Trophoblast cell (in vitro differentiated cells and primary cell): ENCODE measurements around the gene PACSIN3.

Source experiments
- DNase-seq, 2 donors: peaks; one replicate each; pipeline ENCODE4 v3.0.0-alpha.2; 2016
- H2AFZ ChIP-seq: 2 replicates; pipeline ENCODE4 v1.6.1; 2013; ENCODE audit warnings: low read length, moderate library complexity, mild to moderate bottlenecking; ENCODE audit not compliant: insufficient read depth, poor library complexity
- H2AK5ac ChIP-seq: 2 replicates; pipeline ENCODE4 v1.6.1; 2013; ENCODE audit warnings: mild to moderate bottlenecking, low read length
- H2BK120ac ChIP-seq: 2 replicates; pipeline ENCODE4 v1.6.1; 2013; ENCODE audit warnings: low read length, mild to moderate bottlenecking, moderate library complexity; ENCODE audit not compliant: insufficient read depth, poor library complexity
- H2BK12ac ChIP-seq: 2 replicates; pipeline ENCODE4 v1.6.1; 2013; ENCODE audit warnings: mild to moderate bottlenecking, low read length, moderate library complexity
- H2BK5ac ChIP-seq: 2 replicates; pipeline ENCODE4 v1.6.1; 2013; ENCODE audit warnings: low read length, low read depth, moderate library complexity, mild to moderate bottlenecking; ENCODE audit not compliant: poor library complexity
- H3K14ac ChIP-seq: 2 replicates; pipeline ENCODE4 v1.6.1; 2013; ENCODE audit warnings: mild to moderate bottlenecking, low read length
- H3K18ac ChIP-seq: 2 replicates; pipeline ENCODE4 v1.6.1; 2013; ENCODE audit warnings: mild to moderate bottlenecking, low read length
- H3K23ac ChIP-seq: 2 replicates; pipeline ENCODE4 v1.6.1; 2013; ENCODE audit warnings: low read length
- H3K27ac ChIP-seq: 2 replicates; pipeline ENCODE4 v1.5.1; 2013; ENCODE audit warnings: low read depth, mild to moderate bottlenecking, inconsistent platforms, low read length, moderate library complexity
- H3K27me3 ChIP-seq: 2 replicates; pipeline ENCODE4 v1.6.1; 2013; ENCODE audit warnings: inconsistent platforms, mild to moderate bottlenecking, low read length, moderate library complexity; ENCODE audit not compliant: insufficient read depth
- H3K36me3 ChIP-seq, 2 experiments: 1 replicate in 1 of 2; 2 replicates in 1 of 2; pipeline ENCODE4 v1.6.1; 2013; ENCODE audit warnings: low read length in 2 of 2, mild to moderate bottlenecking in 2 of 2, moderate library complexity in 1 of 2; ENCODE audit not compliant: insufficient read depth in 2 of 2, control insufficient read depth in 1 of 2
- H3K4ac ChIP-seq: 2 replicates; pipeline ENCODE4 v1.6.1; 2013; ENCODE audit warnings: low read depth, mild to moderate bottlenecking, low read length, moderate library complexity
- H3K4me1 ChIP-seq, 2 experiments: 1 replicate in 1 of 2; 2 replicates in 1 of 2; pipeline ENCODE4 v1.6.1; 2013; ENCODE audit warnings: low read length in 2 of 2, mild to moderate bottlenecking in 2 of 2, moderate library complexity in 1 of 2; ENCODE audit not compliant: insufficient read depth in 2 of 2, control insufficient read depth in 1 of 2
- H3K4me2 ChIP-seq: 2 replicates; pipeline ENCODE4 v1.6.1; 2013; ENCODE audit warnings: inconsistent platforms, mild to moderate bottlenecking, low read length, moderate library complexity
- H3K4me3 ChIP-seq: 2 replicates; pipeline ENCODE4 v1.5.1; 2013; ENCODE audit warnings: mild to moderate bottlenecking, low read depth, low read length, inconsistent platforms
- H3K79me1 ChIP-seq: one replicate; pipeline ENCODE4 v1.6.1; 2013; ENCODE audit warnings: low read length
- H3K79me2 ChIP-seq: 2 replicates; pipeline ENCODE4 v1.6.1; 2013; ENCODE audit warnings: low read length, mild to moderate bottlenecking; ENCODE audit not compliant: control insufficient read depth, insufficient read depth, poor library complexity
- H3K9ac ChIP-seq: 2 replicates; pipeline ENCODE4 v1.6.1; 2013; ENCODE audit warnings: mild to moderate bottlenecking, low read length
- H3K9me3 ChIP-seq: 2 replicates; pipeline ENCODE4 v1.6.1; 2013; ENCODE audit warnings: low read depth, mild to moderate bottlenecking, control low read depth, inconsistent platforms, low read length; ENCODE audit not compliant: insufficient read depth
- H4K12ac ChIP-seq: 2 replicates; pipeline ENCODE4 v1.6.1; 2013; ENCODE audit warnings: low read depth, mild to moderate bottlenecking, low read length, moderate library complexity
- H4K8ac ChIP-seq: 2 replicates; pipeline ENCODE4 v1.6.1; 2013; ENCODE audit warnings: low read depth, mild to moderate bottlenecking, low read length, moderate library complexity
- H4K91ac ChIP-seq: one replicate; pipeline ENCODE4 v1.6.1; 2013; ENCODE audit warnings: low read depth, mild to moderate bottlenecking, low read length, moderate library complexity
- WGBS: extraction: QIAGEN DNeasy Blood & Tissue Kit; methylation state at CpG from one replicate; pipeline ENCODE4 v1.1.7; 2013; ENCODE audit warnings: missing lambda C conversion rate; ENCODE audit not compliant: insufficient read length, insufficient coverage; ENCODE audit errors: extremely low coverage; 5-methylcytosine and 5-hydroxymethylcytosine counted together

Gene PACSIN3

DNA sequence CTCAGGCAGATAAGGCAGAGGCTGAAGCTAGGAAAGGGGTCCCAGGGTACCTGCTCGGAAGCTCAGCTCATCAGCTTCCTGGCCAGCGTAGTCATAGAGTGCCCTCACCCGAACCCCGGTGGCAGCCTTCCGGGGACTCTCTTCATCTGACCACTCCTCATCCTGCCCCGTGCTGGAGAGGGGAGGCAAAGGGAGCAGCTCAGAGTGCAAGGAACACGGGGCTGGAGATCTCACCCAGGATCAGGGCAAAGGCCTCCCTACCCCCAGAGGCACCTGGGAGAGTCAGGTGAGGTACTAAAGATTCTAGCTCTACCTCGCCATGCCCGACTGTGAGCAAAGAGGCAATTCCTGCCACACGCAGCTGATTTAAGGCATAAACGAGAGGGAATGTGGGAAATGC, 7.9 kb downstream of the PACSIN3 start:
- no peak overlapping the region for H3K27ac ChIP-seq
- no CpG with 5 or more reads among the region's 11 CpGs for WGBS
- no peak overlapping the region for H4K8ac ChIP-seq
- no peak overlapping the region for H3K18ac ChIP-seq
- H3K9ac ChIP-seq: no peak overlapping the region
- H3K4me2 ChIP-seq: no peak overlapping the region
- H2BK120ac ChIP-seq: no peak overlapping the region
- no peak overlapping the region for H2AFZ ChIP-seq
- peaks cover 5% of the 10 kb centered on the region for H3K9me3 ChIP-seq
- H3K4me3 ChIP-seq: no peak overlapping the region
- no peaks in the 10 kb centered on the region for H3K27me3 ChIP-seq
- no peak overlapping the region for H2BK5ac ChIP-seq
- H2AK5ac ChIP-seq: no peak overlapping the region
- H3K14ac ChIP-seq: no peak overlapping the region
- no peak for DNase-seq
- H2BK12ac ChIP-seq: no peak overlapping the region
- H3K79me1 ChIP-seq: peaks cover 11% of the 10 kb centered on the region
- H4K12ac ChIP-seq: no peak overlapping the region
- H3K79me2 ChIP-seq: peaks cover 16% of the 10 kb centered on the region
- peaks cover 50 to 51% of the 10 kb centered on the region in 2 experiments for H3K36me3 ChIP-seq
- peaks cover 8 to 10% of the 10 kb centered on the region in 2 experiments for H3K4me1 ChIP-seq
- H4K91ac ChIP-seq: peak overlapping the region; percentile 13
- H3K4ac ChIP-seq: no peak overlapping the region
- H3K23ac ChIP-seq: no peak overlapping the region

DNA sequence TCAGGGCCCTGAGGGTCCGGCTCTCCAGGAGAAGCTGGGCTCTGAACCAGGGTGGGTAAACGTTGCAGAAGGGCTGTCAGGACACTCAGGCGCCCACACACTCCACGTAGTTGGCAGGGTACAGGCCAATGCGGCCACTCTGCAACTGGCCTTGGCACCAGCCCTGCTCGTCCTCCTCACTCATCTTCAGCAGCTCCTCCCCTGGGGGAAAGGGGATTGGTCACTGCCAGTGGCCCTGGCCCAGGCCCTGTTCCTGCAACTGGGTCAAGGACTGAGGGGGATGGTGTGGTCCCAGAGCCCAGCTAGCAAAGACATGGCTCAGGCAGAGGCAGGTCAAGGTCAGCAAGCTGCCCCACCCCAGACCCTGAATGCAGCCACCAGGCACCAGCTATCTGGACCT, 8.4 kb downstream of the PACSIN3 start:
- no CpG with 5 or more reads among the region's 6 CpGs for WGBS
- no peak for DNase-seq

GRCh38 chr11:47177229-47177845, 8.9 kb downstream of the PACSIN3 start:
- H3K27ac ChIP-seq: peak overlapping the region; percentile 66
- peak overlapping the region; percentile 42 for H3K18ac ChIP-seq
- H3K4me3 ChIP-seq: peak overlapping the region; percentile 72
- H2BK12ac ChIP-seq: no peak overlapping the region
- peak overlapping the region; percentile 28 for H4K12ac ChIP-seq
- H4K91ac ChIP-seq: peak overlapping the region; percentile 71
- no CpG with 5 or more reads among the region's 21 CpGs for WGBS
- peak overlapping the region; percentile 97 for H3K4me2 ChIP-seq
- no peak overlapping the region for H3K23ac ChIP-seq
- peaks cover 19% of the 10 kb centered on the region for H3K79me2 ChIP-seq
- peak overlapping the region; percentile 71 for H2BK5ac ChIP-seq
- no peaks in the 10 kb centered on the region for H3K27me3 ChIP-seq
- H2AK5ac ChIP-seq: peak overlapping the region; percentile 9
- peak overlapping the region; percentile 94 for H4K8ac ChIP-seq
- peak overlapping the region; percentile 57 for H3K14ac ChIP-seq
- H2BK120ac ChIP-seq: peak overlapping the region; percentile 44
- DNase-seq: peak; percentile 64 to 69
- H3K4me1 ChIP-seq: peaks cover 7 to 8% of the 10 kb centered on the region in 2 experiments
- peak overlapping the region; percentile 60 for H3K9ac ChIP-seq
- H2AFZ ChIP-seq: peak overlapping the region; percentile 89
- peaks cover 5% of the 10 kb centered on the region for H3K9me3 ChIP-seq
- H3K79me1 ChIP-seq: peaks cover 11% of the 10 kb centered on the region
- H3K4ac ChIP-seq: no peak overlapping the region
- H3K36me3 ChIP-seq: peaks cover 53 to 54% of the 10 kb centered on the region in 2 experiments

More for the DNA sequence above, 8.4 kb downstream of the PACSIN3 start:
- Histone ChIP-seq H4K91ac (peak overlapping the region; percentile 13), H2BK12ac (no peak overlapping the region), H3K9me3 (peaks cover 5% of the 10 kb centered on the region), H3K79me1 (peaks cover 11% of the 10 kb centered on the region), H2BK5ac (no peak overlapping the region), H3K9ac (no peak overlapping the region), H3K18ac (no peak overlapping the region), H3K79me2 (peaks cover 17% of the 10 kb centered on the region), H3K4me1 (peaks cover 7 to 8% of the 10 kb centered on the region in 2 experiments), H3K27ac (no peak overlapping the region), H3K4me2 (no peak overlapping the region), H2AK5ac (no peak overlapping the region), H4K12ac (no peak overlapping the region), H2BK120ac (no peak overlapping the region), H2AFZ (peak overlapping the region; percentile 24), H3K23ac (no peak overlapping the region), H3K36me3 (peaks cover 52 to 53% of the 10 kb centered on the region in 2 experiments), H3K4ac (no peak overlapping the region), H3K14ac (no peak overlapping the region), H4K8ac (peak overlapping the region; percentile 12), H3K27me3 (no peaks in the 10 kb centered on the region), H3K4me3 (no peak overlapping the region)

DNA sequence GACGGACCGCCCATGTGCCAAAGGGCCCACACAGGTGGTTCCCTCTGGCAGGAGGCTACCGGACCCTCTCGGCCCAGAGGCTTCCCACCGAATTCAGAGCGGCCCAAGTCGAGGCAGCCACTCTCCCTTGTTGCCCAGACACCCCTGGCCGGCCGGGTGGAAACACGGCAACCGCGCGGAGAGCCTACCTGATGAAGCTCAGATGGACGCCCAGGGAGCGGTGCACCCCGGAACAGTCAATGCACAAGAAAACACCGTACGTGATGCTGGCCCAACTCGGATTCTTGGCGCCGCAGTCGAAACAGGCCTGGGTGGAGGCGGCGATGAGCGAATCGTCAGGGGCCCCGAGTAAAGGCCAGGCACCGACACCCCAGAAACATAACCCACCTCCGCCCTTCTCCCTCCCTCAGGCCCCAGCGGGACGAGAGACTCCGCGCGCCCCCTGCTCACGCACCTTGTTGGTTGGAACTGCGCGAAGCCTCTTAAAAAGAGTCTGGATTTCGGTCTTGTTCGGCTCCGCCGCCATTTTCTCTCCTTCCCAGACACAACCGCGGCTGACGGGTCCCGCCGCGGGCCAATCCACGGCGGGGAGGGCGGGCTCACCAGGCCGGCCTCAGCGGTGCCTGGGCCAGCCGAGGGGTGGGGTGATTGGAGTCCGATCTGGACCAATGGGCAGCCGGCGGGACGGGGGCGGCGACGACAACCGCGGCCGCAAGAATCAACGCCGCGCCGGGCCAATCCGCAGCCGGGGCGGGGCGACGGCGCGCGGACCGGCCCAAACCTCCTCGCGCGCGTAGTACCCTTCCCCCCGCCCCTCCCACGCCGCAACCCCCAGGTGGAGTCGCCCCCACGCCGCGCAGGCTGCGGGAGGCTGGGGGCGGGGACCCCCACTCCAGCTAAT, 9.7 kb downstream of the PACSIN3 start, which contains the start of gene ARFGAP2:
Gene ARFGAP2, minus strand, starts transcription at position 552 of the 901 bp plus-strand sequence. Its CDS starts 26 bp downstream, at position 526.
- Histone ChIP-seq H2BK5ac (peak within 1 kb of the TSS; percentile 98), H3K9ac (peak within 1 kb of the TSS; percentile 98), H4K12ac (peak within 1 kb of the TSS; percentile 98), H4K8ac (peak within 1 kb of the TSS; percentile 99), H2AFZ (peak within 1 kb of the TSS; percentile 97), H4K91ac (peak within 1 kb of the TSS; percentile 97), H3K18ac (peak within 1 kb of the TSS; percentile 99), H3K4me3 (peak within 1 kb of the TSS; percentile 90), H3K79me1 (peaks cover 11% of the 10 kb centered on the region), H3K4me2 (peak within 1 kb of the TSS; percentile 97), H3K4ac (peak within 1 kb of the TSS; percentile 100), H2BK120ac (peak within 1 kb of the TSS; percentile 86), H3K14ac (peak within 1 kb of the TSS; percentile 96), H3K27ac (peak within 1 kb of the TSS; percentile 84), H2AK5ac (peak within 1 kb of the TSS; percentile 97), H3K4me1 (peaks cover 7 to 8% of the 10 kb centered on the region in 2 experiments), H3K36me3 (peaks cover 59% of the 10 kb centered on the region in 2 experiments), H3K23ac (no peak within 1 kb of the TSS), H2BK12ac (peak within 1 kb of the TSS; percentile 62), H3K27me3 (no peaks in the 10 kb centered on the region), H3K79me2 (peaks cover 19% of the 10 kb centered on the region), H3K9me3 (peaks cover 5% of the 10 kb centered on the region)
- peak; percentile 96 to 98 for DNase-seq
- no CpG with 5 or more reads among the region's 89 CpGs for WGBS
